Adrenal gland (tissue), 5 donors: ENCODE results near the gene MICA.

Experiments
- CTCF ChIP-seq, 6 experiments: fragments of 450-650 bp in 4 of 6; fragments of 200-600 bp in 2 of 6; sonication (generic) in 1 of 6; IDR thresholded peaks; 1 replicate in 5 of 6; 2 replicates in 1 of 6; pipeline versions ENCODE4 v1.5.1 to v1.8.0; 2016 to 2021; ENCODE audit warnings: antibody characterized with exemption in 6 of 6, mild to moderate bottlenecking in 2 of 6, moderate library complexity in 1 of 6
- POLR2A ChIP-seq, 2 donors: fragments of 450-650 bp; IDR thresholded peaks; one replicate each; pipeline ENCODE4 v1.6.1; 2017; ENCODE audit warnings: antibody characterized with exemption in 2 of 2, mild to moderate bottlenecking in 2 of 2, moderate library complexity in 1 of 2
- donor health status: DM: no; HTN: no; CAD: no.

GRCh38 chr6:31462026-31462963 lies 58.9 kb downstream of the MICA start:
- TF ChIP-seq CTCF (IDR thresholded peaks at IDR 0.05) (no peak), POLR2A (IDR thresholded peaks at IDR 0.05) (no peak)
